ENCODE results near the gene RNF40. TPM values are rescaled to one million over a fixed set of nuclear protein-coding genes. Genes with fewer than 3 reads are reported as not detected.

Gene RNF40
- total RNA-seq, 1 donor from 2014 or later: 94.6 TPM

GRCh38 chr16:30786936-30787612 is 25.0 kb downstream of the RNF40 start, which contains the start of gene ZNF629:
TSS of gene ZNF629 (minus strand) at chr16:30787205. CDS start at chr16:30784482, 2,723 bp downstream.
- Mint-ChIP-seq H3K36me3 (ENCODE audit: low read depth, unreplicated experiment) (peaks cover 7% of the 10 kb centered on the region), H3K4me3 (ENCODE audit: unreplicated experiment) (peak within 1 kb of the TSS; percentile 90), H3K9me3 (ENCODE audit: unreplicated experiment) (no peaks in the 10 kb centered on the region), H3K4me1 (ENCODE audit: low read depth, unreplicated experiment) (peaks cover 4% of the 10 kb centered on the region), H3K27me3 (ENCODE audit: low read depth, unreplicated experiment) (peaks cover 7% of the 10 kb centered on the region), H3K27ac (ENCODE audit: unreplicated experiment) (peak within 1 kb of the TSS; percentile 81)
- peaks cover 12% of the 10 kb centered on the region for H3K4me1 ChIP-seq (ENCODE audit: insufficient read depth, low read length)
- peak within 1 kb of the TSS; percentile 87 for H3K4me3 ChIP-seq (ENCODE audit: insufficient read depth, low read depth, low read length)
- H3K9me3 ChIP-seq (ENCODE audit: insufficient read depth, low read depth, low read length): no peaks in the 10 kb centered on the region
- FAIRE-seq: no peak
- H3K79me2 ChIP-seq (ENCODE audit: insufficient read depth, low read length): peaks cover 46% of the 10 kb centered on the region
- H4K20me1 ChIP-seq (ENCODE audit: insufficient read depth, low read length): peaks cover 19% of the 10 kb centered on the region
- H3K9ac ChIP-seq (ENCODE audit: low read length): peak within 1 kb of the TSS; percentile 96
- TF ChIP-seq EZH2 (IDR thresholded peaks at IDR 0.05; ENCODE audit: insufficient read depth, low read length) (no peak), CTCF (IDR thresholded peaks at IDR 0.05; ENCODE audit: insufficient read depth, low read depth, low read length) (no peak)
- no peaks in the 10 kb centered on the region for H3K36me3 ChIP-seq (ENCODE audit: insufficient read depth, low read length)
- peak within 1 kb of the TSS; percentile 83 for H3K27ac ChIP-seq (ENCODE audit: low read depth, low read length)
- peak within 1 kb of the TSS; percentile 99 for H3K4me2 ChIP-seq (ENCODE audit: low read length)
- H2AFZ ChIP-seq (ENCODE audit: low read depth, low read length): peak within 1 kb of the TSS; percentile 93
- no peaks in the 10 kb centered on the region for H3K27me3 ChIP-seq (ENCODE audit: insufficient read depth, low read length)
- DNase-seq (ENCODE audit: low read depth): peak; percentile 50

GRCh38 chr16:30787613-30788378 is 25.7 kb downstream of the RNF40 start:
- peak overlapping the region; percentile 83 for H3K27ac ChIP-seq (ENCODE audit: low read depth, low read length)
- H3K4me1 ChIP-seq (ENCODE audit: insufficient read depth, low read length): peaks cover 12% of the 10 kb centered on the region
- Mint-ChIP-seq H3K27me3 (ENCODE audit: low read depth, unreplicated experiment) (peaks cover 11% of the 10 kb centered on the region), H3K27ac (ENCODE audit: unreplicated experiment) (peak overlapping the region; percentile 81), H3K36me3 (ENCODE audit: low read depth, unreplicated experiment) (peaks cover 7% of the 10 kb centered on the region), H3K9me3 (ENCODE audit: unreplicated experiment) (no peaks in the 10 kb centered on the region), H3K4me1 (ENCODE audit: low read depth, unreplicated experiment) (peaks cover 4% of the 10 kb centered on the region), H3K4me3 (ENCODE audit: unreplicated experiment) (peak overlapping the region; percentile 86)
- DNase-seq (ENCODE audit: low read depth) (no peak), FAIRE-seq (no peak)
- peak overlapping the region; percentile 87 for H3K4me3 ChIP-seq (ENCODE audit: insufficient read depth, low read depth, low read length)
- H2AFZ ChIP-seq (ENCODE audit: low read depth, low read length): peak overlapping the region; percentile 93
- H4K20me1 ChIP-seq (ENCODE audit: insufficient read depth, low read length): peaks cover 13% of the 10 kb centered on the region
- peak overlapping the region; percentile 99 for H3K4me2 ChIP-seq (ENCODE audit: low read length)
- H3K27me3 ChIP-seq (ENCODE audit: insufficient read depth, low read length): no peaks in the 10 kb centered on the region
- no peak for TF ChIP-seq CTCF (IDR thresholded peaks at IDR 0.05; ENCODE audit: insufficient read depth, low read depth, low read length)
- no peak for TF ChIP-seq EZH2 (IDR thresholded peaks at IDR 0.05; ENCODE audit: insufficient read depth, low read length)
- H3K79me2 ChIP-seq (ENCODE audit: insufficient read depth, low read length): peaks cover 39% of the 10 kb centered on the region
- H3K9ac ChIP-seq (ENCODE audit: low read length): peak overlapping the region; percentile 96
- no peaks in the 10 kb centered on the region for H3K9me3 ChIP-seq (ENCODE audit: insufficient read depth, low read depth, low read length)
- no peaks in the 10 kb centered on the region for H3K36me3 ChIP-seq (ENCODE audit: insufficient read depth, low read length)
